ENCODE results near the gene TDRD1. TPM values are rescaled to one million over a fixed set of nuclear protein-coding genes. Genes with fewer than 3 reads are reported as not detected.
A peak's percentile ranks its signal among the peaks of the same experiment; 100 is the strongest.

TDRD1 gene
- total and polyA plus RNA-seq, 9 of the 15 experiments (the other 6 are each of a cell fraction or from before 2014, with no cell fraction given), result not detected

DNA sequence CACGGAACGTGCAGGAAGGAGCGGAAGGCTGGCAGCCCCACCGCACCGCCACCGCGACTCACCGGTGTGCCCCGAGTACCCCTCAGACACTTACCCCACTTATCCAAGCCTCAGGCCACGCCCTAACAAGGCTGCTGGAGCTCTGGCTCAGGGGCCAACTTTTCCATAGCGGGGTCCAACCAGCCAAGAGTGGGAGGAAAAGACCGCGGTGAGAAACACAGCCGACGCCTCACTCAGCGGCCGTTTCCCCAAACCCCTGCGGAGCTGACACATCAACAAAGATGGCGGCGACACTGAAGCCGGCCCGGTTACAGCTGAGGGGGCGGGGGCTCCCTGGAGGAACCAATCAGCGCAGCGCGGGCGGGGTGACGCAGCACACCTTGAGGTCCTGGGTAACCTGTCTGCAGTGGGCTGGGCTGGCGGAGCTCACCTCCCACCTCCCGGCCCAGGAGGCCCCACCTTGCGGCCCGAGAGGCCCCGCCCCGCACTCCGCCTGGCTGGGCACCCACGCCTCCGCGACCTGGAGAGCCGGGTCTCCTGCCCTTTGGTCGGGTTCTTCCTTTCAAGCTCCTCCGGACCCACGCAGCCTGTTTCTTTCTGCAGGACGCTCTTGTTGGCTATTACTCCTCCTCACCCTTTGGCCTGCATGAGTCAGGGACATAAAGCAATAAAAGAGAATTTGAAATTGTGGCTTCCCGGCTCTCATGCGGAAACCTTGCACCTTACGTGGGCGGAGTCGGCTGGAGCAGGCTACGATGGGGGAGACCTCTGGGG lies 5.0 kb upstream of the TDRD1 start, which contains the start of gene CCDC186 (continued):
- TF ChIP-seq, protein P1, sequence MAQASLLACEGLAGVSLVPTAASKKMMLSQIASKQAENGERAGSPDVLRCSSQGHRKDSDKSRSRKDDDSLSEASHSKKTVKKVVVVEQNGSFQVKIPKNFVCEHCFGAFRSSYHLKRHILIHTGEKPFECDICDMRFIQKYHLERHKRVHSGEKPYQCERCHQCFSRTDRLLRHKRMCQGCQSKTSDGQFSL (CRISPR knock-in tag; IDR thresholded peaks at IDR 0.05), result no peak
- TF ChIP-seq, protein P1 (tag; IDR thresholded peaks at IDR 0.05), result no peak
- TF ChIP-seq JUNB (CRISPR knock-in tag; conservative IDR thresholded peaks at IDR 0.05) (no peak), SUPT5H (IDR thresholded peaks at IDR 0.05) (peak; percentile 80), SIN3B (IDR thresholded peaks at IDR 0.05; ENCODE audit: low read depth) (no peak), HNRNPK (IDR thresholded peaks at IDR 0.05; ENCODE audit: low read depth, low read length, poor library complexity, severe bottlenecking) (no peak), POLR2A (conservative IDR thresholded peaks at IDR 0.05) (peak; percentile 82), RUNX1 (IDR thresholded peaks at IDR 0.05; ENCODE audit: low read depth) (no peak), RBFOX2 (IDR thresholded peaks at IDR 0.05; ENCODE audit: low read depth, low read length) (peak; percentile 95)
- TF ChIP-seq, protein P2, sequence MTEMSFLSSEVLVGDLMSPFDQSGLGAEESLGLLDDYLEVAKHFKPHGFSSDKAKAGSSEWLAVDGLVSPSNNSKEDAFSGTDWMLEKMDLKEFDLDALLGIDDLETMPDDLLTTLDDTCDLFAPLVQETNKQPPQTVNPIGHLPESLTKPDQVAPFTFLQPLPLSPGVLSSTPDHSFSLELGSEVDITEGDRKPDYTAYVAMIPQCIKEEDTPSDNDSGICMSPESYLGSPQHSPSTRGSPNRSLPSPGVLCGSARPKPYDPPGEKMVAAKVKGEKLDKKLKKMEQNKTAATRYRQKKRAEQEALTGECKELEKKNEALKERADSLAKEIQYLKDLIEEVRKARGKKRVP (CRISPR knock-in tag; IDR thresholded peaks at IDR 0.05), result no peak
- TF ChIP-seq, protein P3, sequence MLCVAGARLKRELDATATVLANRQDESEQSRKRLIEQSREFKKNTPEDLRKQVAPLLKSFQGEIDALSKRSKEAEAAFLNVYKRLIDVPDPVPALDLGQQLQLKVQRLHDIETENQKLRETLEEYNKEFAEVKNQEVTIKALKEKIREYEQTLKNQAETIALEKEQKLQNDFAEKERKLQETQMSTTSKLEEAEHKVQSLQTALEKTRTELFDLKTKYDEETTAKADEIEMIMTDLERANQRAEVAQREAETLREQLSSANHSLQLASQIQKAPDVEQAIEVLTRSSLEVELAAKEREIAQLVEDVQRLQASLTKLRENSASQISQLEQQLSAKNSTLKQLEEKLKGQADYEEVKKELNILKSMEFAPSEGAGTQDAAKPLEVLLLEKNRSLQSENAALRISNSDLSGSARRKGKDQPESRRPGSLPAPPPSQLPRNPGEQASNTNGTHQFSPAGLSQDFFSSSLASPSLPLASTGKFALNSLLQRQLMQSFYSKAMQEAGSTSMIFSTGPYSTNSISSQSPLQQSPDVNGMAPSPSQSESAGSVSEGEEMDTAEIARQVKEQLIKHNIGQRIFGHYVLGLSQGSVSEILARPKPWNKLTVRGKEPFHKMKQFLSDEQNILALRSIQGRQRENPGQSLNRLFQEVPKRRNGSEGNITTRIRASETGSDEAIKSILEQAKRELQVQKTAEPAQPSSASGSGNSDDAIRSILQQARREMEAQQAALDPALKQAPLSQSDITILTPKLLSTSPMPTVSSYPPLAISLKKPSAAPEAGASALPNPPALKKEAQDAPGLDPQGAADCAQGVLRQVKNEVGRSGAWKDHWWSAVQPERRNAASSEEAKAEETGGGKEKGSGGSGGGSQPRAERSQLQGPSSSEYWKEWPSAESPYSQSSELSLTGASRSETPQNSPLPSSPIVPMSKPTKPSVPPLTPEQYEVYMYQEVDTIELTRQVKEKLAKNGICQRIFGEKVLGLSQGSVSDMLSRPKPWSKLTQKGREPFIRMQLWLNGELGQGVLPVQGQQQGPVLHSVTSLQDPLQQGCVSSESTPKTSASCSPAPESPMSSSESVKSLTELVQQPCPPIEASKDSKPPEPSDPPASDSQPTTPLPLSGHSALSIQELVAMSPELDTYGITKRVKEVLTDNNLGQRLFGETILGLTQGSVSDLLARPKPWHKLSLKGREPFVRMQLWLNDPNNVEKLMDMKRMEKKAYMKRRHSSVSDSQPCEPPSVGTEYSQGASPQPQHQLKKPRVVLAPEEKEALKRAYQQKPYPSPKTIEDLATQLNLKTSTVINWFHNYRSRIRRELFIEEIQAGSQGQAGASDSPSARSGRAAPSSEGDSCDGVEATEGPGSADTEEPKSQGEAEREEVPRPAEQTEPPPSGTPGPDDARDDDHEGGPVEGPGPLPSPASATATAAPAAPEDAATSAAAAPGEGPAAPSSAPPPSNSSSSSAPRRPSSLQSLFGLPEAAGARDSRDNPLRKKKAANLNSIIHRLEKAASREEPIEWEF (CRISPR knock-in tag; IDR thresholded peaks at IDR 0.05), result no peak
- TF ChIP-seq, protein P4, sequence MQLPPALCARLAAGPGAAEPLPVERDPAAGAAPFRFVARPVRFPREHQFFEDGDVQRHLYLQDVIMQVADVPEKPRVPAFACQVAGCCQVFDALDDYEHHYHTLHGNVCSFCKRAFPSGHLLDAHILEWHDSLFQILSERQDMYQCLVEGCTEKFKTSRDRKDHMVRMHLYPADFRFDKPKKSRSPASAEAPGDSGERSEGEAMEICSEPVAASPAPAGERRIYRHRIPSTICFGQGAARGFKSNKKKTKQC (CRISPR knock-in tag; IDR thresholded peaks at IDR 0.05), result peak; percentile 49; the same call in 1 of the 2 replicates
